ENCODE data around the gene CLIC5.

The CLIC5 gene

DNA sequence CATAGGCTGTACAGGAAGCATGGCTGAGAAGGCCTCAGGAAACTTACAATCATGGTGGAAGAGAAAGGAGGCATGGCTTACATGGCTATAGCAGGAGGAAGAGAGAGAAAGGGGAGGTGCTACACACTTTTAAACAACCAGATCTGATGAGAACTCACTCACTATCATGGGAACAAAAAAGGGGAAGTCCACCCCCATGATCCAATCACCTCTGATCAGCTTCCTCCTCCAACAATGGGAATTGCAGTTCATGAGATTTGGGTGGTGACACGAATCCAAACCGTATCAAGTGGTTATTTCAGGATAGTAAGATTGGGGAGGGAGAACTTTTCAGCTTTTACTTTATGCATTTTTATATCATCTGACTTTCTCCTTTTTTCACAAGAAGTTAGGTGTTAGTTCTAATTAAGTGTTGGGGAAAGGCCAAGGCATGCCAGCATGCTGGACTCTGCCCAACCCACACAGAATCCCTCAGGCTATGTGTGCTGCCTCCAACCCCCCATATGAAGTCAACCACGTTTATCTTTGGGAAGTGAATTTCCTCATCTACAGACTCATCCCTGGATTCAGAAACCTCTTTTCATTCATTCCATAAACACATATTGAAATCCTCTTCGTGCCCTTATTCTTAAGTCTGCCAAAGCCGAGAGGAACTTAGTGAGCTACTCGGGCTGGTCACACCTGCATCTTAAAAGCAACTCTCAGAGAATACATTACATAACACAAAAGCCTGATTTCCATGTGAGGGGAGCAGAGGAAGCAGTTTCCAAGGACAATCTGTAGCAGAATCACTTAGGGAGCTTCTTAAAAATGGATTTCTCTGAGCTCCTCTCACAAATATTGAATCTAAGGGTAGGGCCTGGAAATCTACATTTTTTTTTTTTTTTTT lies 16.7 kb upstream of the CLIC5 start:
- DNase-seq = no peak

DNA sequence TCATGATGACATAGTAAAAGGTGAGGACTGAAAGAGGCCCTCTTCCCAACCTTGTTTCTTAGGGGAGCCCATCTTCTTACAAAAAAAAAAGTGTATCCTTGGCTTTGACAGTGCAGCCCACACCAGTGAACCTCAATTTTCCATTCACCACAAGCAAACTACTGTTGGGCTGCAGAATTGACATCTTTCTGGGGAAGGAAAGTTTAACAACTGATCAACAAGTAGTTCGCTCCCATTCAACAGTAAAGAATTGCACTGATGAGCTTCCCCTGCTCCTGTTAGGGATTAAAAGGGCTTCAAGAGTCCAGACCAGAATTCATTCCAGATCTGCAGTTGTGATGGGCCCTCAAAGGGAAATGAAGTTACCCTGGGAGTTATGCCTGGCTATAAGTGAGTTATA lies 13.9 kb upstream of the CLIC5 start:
- no peak for DNase-seq

DNA sequence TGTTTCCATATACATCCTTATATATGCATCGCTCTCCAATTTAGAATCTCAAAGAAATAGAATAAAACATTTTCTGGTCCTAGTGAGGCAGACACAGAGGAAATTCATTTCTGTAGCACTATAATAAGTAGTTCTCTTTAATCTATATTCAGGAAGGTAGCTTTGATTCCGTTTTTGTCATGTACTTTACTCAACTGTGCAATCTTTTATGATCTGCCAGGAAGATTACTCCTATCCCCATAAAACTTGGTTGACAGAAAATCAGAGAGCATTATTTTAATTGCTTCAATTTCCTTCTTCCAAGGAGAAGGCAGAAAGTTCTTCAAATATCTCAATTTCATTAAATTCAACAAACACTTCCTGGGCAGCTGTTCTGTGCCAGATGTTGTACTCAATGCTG lies 10.6 kb upstream of the CLIC5 start:
- DNase-seq = no peak

DNA sequence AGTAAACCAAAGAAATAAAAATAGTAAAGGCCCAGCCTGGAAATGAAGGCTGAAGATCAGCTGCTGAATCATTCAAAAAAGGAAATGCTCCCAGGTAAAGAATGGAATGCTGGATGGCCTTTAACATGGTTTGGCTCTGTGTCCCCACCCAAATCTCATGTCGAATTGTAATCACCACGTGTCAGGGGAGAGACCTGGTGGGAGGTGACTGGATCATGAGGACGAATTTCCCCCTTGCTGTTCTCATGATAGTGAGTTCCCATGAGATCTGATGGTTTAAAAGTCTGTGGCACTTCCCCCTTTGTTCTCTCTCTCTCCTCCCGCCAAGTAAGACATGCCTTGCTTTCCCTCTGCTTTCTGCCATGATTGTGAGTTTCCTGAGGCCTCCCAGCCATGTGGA lies 9.9 kb upstream of the CLIC5 start:
- no peak for DNase-seq

DNA sequence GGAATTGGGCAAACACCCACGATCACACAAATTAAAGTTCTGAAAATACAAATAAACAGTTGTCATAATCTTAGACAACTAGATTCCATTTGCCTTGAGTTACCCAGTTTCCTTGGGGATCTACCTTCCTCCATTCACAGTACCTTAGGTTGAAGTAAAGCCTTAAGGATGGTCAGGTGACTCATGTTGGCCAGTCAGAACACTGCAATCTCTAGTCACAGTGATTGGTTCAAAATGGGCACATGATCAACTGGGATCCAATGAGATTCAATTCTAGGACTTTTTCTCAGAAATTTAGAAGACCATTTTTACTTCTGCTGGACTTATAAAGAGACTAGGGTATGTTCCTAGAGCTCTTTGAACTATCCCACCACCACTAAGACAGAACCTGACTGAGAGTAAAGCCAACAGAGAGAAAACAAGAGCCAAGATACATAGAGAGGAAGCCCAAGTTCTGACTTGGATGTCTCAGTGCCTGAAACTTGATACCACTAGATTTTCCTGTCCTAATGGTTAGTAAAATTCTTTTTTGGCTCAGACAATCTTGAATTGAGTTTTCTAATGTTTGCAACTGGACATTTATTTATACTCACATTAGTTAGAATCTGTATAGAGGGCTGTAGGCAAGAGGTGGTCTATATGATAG lies 8.6 kb upstream of the CLIC5 start:
- DNase-seq = no peak

DNA sequence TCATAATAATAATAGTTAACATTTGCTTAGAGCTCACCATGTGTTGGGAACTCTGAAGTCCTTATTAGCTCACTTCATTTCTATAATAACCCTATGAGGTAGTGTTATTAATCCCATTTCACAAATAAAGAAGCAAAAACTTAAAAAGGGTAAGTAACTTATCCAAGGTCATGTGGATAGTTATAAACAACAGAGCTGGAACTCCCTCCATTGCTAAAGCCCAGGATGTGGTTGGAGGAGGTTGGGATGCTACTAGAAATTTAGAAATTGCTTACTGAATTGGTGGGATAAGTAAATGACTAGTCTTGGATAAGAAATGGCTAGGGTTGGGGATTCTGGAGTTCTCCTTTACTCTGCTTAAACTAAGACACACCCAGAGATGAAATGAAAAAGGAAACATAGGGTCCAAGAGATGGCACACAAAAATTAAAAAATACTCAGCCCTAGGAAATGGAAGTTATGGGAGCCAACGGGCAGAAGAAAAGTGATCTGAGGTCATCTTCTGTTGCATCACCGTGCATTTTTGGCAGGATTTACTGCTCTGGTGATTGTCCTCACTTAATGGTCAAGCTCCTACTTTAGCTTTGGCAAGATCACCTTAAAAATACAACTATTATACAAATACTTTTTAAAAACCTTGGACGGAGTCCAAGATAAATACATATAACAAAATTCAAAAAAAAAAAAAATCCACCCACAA lies 7.7 kb upstream of the CLIC5 start:
- DNase-seq = no peak

DNA sequence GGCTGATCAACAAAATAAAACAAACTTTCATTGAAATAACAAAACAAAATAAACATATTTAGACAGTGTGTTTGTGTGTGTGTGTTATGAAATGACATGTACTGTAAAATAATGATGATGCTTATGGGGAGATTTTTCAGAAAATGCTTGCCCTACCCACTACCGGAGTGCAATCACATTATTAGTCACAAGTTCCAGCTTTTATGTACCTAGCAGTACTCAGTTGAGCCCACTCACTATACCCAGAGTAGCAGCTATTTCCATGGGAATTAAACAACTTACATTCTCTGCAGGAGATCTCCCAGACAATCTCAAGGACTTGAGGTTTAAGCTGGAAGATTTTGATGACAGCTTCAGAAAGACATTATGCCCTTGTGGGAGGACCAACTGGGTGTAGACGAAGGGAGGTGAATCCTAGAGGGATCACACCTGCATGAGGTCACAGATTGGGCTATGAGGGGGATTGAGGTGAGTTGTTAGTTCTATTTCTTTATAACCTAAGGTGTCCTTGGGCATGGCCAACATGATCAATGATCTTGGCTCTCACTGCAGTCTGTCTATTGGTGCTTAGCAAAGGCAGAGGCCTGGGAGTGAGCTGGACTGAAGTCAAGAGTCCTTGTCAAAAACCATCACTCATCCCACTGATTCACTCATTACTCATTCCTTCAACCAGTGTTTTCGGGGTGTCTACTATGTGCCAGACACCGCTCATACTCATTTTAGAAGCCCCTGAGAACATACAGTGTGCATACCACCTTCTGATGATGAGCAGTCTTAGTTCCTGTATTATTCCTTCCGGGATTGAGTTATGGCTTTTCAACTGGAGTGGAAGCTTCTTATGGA lies 6.7 kb upstream of the CLIC5 start:
- no peak for DNase-seq

DNA sequence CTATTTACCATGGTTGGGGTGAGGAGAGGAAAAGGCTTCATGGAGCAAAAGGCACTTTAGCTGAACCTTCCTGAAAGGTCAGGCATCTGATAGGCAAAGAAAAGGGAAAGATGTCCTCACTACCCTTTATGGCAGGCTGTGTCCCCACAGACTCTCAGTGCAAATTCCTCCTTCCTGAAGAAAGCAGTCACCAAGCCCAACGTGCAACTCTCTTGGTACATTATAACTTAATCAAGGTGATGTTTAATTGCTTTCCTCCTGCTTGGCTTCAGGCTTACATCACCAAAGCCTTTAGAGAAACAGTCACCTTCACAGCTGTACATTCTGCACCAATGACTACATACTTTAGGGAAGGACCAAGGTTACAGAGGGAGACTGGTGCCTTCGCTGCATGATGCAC lies 2.1 kb upstream of the CLIC5 start:
- DNase-seq = no peak

DNA sequence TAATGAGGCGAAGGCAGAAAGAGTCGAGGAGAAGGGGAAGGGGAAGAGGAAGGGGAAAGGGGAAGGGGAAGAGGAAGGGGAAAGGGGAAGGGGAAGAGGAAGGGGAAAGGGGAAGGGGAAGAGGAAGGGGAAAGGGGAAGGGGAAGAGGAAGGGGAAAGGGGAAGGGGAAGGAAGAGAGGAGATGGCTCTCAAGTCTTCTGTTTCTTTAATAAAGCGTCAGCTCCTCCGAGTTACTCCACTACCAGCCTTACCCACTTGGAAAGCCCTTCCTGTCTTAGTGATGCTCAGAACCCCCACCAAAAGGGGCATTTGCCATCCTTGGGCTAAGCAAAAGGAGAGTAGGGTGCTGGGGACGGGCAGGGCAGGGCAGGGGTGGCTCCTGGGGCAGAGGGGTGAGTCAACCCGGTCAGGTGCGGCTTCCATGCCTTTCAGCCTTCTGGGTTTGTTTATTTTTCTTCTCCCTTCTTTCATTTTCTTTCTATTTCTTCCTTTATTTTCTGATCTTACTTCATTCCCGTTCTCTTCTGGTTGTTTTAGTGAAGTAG lies 476 bp upstream of the CLIC5 start:
- DNase-seq = no peak

DNA sequence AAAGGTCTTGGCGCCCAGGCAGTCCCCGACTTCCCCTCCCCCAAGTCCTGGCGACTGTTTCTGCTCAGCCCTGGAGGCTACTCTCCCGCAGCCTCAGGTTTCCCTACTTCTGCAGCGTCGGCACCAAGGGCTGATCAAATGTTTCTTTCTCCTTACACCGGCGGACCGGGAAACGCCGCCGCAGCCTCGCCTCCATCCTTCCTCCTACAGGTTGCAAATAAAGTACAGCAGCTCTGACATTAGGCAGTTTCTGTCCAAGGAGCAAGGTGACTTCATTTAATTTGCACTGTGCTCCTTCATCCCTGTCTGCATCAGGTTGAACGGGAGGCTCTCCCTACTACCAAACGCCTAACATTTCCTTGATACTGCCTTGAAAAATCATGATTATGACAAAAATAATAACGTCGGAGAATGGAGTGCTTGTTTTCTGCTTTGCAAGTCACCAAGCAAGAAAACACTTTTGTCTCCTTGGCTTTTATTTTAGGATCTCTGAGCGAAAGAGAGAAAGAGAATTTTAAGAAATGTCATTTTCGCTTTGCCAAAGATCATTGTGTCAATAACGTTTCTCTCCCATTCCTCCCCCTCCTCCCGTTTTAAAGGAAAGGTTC lies 1.0 kb downstream of the CLIC5 start:
- peak; percentile 28 for DNase-seq

DNA sequence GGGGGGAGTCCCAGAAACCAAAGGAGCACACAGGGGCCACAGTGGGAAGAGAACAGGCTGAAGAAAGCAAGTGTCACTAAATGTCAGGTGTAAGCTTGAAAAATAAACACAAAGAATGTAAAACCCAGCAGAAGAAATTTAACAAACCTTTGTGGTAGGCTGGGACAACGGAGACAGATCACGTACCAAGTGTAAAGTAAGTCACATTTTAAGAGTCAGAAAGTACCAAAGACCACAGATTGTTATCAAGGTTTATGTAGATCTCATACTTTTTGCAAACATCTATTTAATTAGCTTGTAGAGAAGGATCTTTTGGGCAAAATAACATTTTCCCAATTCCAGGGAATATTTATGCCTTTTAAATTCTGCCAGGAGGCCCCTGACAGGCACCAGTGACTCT lies 1.6 kb downstream of the CLIC5 start:
- DNase-seq = no peak

DNA sequence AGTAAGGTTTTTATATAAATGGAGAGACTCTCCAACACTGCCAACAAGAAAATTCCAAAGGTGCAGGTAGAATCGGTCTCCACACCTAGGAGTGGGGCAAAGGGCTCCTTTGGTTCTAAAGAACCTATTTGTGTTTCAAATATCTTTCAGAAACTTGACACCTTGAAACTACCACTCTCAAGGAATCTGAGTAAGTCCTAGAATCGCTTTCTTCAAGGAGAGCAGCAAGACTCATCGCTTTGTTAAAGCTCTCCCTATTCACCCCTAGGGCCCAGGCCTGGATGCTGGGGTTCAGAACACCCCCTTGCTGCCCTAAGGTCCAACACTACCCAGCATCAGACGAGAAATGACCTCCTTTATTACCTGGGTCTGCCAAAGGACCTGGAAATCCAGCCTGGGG lies 2.0 kb downstream of the CLIC5 start:
- DNase-seq = no peak

DNA sequence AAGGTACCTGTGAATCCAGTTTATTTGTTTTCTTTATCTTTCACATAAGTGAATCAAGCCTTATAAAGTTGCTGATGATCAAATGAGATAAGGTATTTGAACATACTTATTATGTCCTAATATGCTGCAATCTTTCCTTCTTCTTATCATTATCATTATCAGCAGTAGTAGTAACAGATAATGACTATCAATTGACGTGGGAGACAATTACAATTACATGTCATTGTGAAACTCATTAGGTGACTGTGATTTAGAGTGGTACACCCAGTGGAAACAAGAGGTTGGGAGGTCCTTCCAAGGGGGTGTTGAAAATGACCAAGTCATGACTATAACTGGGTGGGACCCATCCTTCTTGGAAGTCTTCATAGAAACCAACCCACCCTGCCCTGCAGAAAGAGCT lies 2.8 kb downstream of the CLIC5 start:
- DNase-seq = no peak

DNA sequence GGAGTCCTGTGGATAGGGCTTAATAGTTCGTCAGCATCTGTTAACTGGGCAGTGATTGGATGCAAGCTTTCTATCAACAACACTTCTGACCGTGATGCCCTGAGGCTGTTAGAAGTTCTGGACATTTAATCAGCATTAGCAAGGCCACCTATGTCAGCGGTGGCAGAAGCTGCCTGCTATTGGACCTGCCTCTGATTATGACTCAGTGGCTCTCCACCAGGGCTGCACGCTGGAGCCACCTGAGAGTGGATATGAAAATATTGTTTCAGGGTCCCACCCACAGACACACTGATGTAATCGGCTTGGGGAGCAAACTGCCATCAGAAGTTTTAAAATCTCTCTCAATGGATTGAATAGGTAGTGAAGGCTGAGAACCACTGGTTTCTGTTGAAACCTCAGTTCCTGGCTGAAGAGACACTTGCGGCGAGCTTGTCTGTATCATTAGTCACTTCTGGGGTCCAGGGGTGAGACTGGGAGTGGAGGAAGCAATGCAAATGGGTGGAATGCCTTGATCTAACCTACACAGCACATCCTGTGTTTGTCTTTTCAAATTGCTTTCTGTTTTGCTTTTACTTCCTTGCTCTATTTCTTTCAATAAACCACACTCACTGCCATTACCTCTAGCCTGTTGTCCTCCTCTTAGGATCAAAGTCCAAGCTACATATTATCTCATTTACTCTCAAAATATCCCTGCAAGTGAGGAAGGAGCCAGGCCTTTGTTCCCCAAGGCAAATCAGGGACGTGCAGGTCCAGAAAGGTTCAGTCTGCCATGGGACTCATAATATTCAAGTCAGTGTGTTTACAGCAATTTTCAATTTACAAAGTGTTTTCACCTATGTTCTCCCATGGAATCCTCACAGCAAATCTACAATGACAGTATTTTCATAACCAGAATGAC lies 4.2 kb downstream of the CLIC5 start:
- DNase-seq = peak; percentile 33

DNA sequence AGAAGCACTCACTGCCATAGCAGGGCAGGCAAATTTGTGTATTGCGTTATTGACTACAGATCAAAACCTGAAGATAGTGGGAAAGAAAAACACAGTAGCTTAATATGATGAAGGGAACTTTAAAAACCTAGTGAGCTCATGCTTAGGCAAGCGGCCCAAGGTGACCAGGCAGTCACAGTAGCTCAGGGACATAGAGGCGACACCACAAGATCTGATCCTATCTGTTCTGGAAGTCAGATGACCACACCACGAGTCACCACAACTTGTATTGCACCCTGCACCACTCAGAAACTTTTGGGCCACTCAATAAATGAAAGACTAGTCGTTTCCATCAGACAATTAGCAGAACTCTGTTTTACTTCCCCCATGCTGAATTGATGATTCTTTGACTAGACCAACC lies 4.9 kb downstream of the CLIC5 start:
- no peak for DNase-seq

DNA sequence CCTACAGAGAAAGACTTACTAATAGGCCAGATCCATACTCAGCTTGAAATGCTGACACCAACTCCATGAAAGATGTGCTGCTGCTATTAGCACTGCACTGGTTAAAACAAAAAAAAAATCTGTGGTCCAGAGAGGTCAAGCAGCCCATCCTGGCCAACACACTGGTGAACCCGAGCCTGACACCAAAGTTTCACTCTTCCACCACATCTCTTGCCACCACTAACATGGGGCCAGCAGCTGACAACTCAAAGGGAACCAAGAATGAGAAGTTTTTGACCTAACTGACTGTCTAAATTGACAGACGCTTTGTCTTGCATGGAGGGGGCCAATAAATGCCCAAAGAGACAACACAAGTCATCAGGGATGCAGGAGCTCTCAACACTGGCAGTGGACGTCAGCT lies 5.4 kb downstream of the CLIC5 start:
- no peak for DNase-seq

DNA sequence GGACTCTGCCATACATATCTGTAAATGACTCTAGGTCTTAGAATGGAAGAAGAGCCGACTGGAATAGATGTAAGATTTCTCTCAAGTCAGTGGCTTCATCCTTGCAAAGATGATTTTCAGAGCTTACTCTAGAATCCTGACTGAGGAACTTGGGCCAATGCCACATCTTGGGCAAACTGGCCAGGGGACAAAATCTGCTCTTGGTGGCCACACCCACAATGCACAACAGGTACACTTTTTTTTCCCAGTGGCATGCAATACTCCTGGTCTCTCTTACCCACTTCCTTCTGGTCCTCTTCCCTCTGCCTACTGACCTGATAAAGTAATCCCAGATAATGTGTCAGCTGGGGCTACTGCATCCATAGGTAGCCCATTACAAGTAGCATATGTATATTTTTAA lies 13.4 kb downstream of the CLIC5 start:
- no peak for DNase-seq

DNA sequence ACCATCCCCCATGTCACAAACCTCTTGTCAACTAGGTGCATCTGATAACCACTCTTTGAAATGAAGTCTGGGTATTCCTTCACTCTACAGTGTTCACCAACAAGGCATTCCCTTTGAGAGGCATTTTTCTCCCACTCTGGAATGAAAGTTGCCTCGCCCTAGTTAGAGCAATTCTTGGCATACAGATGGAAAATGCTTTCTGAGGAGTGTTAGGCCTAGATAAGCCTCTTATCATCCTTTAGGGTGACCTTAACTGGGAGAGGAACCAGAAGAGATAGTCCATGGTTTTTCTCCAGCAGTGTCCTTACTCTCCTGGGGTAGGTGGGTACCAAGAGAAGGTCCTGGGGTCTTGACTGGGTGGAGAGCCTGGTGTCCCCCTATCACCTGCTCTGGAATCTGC lies 14.8 kb downstream of the CLIC5 start:
- DNase-seq = no peak

DNA sequence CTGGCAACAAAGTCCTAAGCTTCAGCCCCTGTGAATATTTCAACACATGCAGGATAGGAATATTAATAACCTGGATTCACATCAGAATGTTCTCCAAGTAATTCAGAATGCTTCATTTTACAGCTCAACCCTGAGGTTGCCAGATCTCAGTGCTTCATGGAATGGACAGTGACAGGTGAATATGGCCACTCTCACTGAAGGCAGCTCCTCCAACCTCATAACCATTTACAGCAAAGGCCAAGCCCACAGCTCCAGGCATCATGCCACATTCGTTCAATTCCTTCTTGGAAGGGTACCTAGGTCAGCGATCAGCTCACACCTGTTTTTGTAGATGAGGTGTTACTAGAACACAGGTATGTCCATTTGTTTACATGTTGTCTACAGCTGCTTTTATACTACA lies 17.1 kb downstream of the CLIC5 start:
- DNase-seq = no peak

DNA sequence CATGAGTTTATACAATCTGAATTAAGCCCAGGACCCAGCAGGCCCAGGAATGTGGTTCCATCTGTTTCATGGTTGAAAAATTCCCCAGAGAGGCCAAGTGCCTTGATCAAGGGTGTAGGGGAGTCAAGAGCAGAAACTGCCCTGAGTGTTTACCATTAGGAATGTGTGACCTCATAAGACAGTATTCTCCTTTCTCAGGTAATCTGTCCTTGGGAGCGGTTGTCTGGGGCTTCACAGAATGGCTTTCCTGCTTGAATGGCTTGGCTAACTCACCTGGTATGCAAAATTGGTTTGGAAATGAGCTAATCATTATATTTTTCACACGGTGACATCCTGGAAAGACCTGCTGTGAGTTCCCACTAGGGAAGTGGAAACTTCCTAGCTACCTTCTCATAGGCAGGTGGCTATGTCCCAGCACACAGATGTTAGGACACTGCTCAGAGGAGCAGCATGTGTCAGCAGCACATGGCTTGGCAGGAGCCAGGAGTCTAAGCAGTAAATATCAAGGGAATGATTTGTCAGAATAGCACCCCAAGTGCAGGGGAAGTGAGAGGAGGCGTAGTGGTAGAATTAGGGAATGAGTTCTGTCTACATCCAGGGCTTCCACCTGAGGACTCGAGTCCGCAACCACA lies 17.7 kb downstream of the CLIC5 start:
- DNase-seq = no peak

DNA sequence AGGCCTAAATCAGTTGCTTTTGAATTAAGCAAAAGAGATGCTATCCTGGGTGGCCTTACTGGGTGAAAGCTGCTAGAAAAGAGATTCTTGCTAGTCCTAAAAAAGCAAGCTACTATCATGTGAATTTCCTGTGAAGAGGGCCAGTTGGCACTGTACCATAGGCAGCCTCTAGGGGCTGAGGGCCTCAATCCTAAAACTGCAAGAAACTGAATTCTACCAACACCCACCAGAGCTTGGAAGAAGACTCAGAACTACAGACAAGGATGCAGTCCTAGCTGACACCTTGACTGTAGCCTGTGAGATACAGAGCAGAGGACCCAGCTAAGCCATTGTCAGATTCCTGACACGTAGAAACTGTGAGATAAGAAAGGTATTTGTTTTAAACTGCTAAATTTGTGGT lies 24.5 kb downstream of the CLIC5 start:
- no peak for DNase-seq

All from activated T-cell treated with anti-CD3 and anti-CD28 coated beads, Interleukin-2, amount 50 U/mL, for 1 hour (primary cell).